Stimulated activated CD8-positive, alpha-beta memory T cell treated with anti-CD3 and anti-CD28 coated beads, Interleukin-7, amount 100 ng/mL, for 1 hour (primary cell): ENCODE data around the gene ATG10.
"Not testable (repeated sequence)": the region's sequence is repeated elsewhere in the genome, so short reads cannot be mapped to it uniquely, and the experiment has no call there.

Experiments used
- DNase-seq, 2 donors: peaks; one replicate each; pipeline ENCODE4 v3.0.0-alpha.2; 2020; ENCODE audit warnings: low read depth in 2 of 2

Gene ATG10

DNA sequence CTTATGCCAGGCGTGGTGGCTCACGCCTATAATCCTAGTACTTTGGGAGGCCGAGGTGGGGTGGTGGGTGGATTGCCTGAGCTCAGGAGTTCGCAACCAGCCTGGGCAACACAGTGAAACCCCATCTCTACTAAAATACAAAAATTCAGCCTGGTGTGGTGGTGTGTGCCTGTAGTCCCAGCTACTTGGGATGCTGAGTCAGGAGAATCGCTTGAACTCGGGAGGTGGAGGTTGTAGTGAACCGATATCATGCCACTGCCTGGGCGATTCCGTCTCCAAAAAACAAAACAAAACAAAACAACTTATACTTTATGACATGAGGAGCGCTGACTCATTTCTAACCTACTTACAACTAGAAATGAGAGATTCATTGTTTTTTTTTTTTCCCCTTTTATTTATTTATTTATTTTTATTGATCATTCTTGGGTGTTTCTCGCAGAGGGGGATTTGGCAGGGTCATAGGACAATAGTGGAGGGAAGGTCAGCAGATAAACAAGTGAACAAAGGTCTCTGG is 10.4 kb downstream of the ATG10 start:
- DNase-seq: not testable (repeated sequence)

DNA sequence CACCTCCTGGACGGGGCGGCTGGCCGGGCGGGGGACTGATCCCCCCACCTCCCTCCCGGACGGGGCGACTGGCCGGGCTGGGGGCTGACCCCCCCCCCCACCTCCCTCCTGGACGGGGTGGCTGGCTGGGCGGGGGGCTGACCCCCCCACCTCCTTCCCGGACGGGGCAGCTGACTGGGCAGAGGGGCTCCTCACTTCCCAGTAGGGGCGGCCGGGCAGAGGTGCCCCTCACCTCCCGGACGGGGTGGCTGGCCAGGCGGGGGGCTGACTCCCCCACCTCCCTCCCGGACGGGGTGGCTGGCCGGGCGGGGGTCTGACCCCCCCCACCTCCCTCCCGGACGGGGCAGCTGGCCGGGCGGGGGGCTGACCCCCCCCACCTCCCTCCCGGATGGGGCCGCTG is 11.3 kb downstream of the ATG10 start:
- DNase-seq: not testable (repeated sequence)

DNA sequence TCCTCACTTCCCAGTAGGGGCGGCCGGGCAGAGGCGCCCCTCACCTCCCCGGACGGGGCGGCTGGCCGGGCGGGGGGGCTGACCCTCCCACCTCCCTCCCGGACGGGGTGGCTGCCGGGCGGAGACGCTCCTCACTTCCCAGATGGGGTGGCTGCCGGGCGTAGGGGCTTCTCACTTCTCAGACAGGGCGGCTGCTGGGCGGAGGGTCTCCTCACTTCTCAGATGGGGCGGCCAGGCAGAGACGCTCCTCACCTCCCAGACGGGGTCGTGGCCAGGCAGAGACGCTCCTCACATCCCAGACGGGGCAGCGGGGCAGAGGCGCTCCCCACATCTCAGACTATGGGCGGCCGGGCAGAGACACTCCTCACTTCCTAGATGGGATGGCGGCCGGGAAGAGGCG is 11.7 kb downstream of the ATG10 start:
- DNase-seq: not testable (repeated sequence)

DNA sequence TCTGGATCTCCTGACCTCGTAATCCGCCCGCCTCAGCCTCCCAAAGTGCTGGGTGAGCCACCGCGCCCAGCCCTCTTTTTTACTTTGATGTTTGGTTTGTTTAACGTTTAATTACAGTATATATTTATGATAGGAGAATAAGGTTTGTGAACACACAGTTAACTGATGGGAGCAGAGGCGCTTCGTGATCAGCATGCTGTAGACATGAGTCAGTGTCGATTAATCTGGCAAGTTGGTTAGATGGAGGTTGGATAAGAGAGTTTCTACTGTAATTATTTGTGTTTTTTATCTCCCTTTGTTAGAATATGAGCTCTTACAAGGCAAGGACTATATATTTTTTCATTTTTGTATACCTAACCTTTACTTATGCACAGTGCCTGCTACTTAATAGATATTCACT is 14.3 kb downstream of the ATG10 start:
- no peak for DNase-seq

DNA sequence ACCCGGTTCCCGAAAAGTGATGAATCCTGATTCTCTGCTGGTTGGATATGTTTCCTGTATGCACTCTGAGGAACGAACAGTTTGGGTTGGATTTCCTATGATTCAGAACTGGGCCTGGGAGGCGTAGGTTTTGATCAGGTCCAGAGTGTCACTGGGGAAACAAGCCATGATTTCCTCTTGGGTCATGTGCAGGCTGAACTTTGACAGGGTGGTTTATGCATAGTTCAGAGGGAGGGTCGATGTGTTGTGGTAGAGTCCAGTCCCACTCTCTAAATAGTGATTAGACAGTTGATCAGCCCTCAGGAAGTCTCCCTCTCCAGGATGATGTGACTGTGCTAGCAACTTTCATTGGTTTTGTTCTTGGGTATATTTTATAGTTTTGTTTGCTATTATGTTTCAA is 17.4 kb downstream of the ATG10 start:
- no peak for DNase-seq

DNA sequence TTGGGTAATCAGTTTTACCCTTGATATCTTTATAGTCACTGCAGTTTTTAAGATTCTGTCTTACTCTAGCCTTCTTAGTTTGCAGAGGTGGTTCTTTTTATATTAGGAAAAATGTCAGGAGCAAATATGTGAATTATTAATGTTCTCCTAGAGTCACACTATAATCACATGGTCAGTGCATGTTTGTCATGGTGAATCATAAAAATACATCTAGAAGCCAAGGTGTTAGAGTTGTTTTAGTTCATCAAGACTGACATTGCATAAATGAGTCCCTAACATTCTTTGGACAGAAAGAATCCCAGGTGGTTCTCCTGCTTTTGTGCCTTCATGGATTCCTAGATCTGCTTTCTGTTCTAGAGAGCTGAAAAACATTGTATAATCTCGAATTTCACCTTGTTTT is 22.9 kb downstream of the ATG10 start:
- no peak for DNase-seq

DNA sequence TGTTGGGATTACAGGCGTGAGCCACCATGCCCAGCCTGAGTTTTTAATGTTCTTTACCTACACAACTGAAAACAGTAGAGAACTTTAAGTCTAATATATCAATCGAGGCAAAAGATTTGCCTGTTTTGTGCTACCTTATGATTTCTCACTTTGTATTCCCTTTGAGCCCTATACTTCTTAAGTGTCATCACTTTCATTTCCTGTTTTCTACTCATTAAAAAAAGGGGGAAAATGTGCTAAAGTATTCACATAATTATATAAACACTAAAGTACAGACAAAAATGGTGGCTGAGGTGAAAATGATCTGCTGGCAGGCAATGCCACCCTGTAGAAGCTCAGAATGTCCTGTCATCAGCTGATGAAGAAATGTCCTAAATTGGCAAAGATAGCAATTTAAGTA is 23.6 kb downstream of the ATG10 start:
- no peak for DNase-seq

DNA sequence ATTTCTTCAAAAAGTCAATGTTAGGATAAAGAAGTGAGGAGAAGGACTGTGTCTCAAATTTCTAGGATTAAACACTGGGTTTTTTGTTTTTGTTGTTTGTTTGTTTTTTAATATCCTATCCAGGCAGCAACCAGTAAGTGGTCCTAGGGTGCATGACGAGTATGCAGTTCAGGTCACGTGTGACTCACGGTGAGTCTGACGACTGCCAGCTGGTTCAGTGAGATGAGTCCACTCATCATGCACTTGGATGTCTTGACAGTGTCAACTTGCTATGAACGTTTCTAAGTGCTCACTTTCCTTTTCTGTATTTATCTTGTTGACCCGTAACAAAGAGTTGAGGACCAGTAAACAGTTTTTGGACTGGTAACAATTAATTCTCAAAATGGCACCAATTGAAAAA is 32.7 kb downstream of the ATG10 start:
- no peak for DNase-seq

DNA sequence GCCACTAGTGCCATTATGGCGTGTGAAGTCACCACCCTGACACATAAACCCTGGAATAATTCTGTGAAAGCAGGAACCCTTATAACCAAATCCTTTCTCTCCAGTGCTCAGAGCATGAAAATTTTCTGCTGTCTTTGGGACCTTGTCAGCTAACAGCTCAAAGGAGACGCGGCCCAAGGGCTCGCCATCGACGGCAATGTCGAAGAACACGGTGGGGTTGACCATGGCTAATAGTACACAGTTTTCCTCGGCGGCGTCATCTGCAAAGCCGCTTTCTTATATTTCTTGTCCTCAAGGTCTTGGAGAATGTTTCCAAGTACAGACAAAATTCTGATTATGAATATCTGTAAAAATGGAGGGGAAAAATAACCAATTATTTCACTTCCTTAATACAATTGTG is 38.0 kb downstream of the ATG10 start:
- not testable (repeated sequence) for DNase-seq

DNA sequence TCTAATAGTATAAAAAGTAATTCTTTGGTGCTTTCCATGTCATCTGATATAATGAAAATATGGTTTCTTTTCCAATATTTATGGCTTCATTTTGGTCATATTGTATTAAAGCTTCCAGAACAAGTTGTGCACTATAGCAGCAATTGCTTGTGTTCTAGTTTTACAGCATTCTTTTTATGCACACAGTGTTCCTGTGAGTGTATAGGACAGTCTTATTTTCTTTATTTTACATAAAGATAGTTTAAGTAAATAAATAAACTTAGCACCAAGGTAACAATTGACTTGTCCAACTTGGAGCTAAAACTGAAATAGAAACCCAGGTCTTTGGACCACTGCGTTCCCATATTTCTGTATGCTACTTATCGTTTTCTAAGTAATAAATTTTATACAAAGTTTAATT is 38.9 kb downstream of the ATG10 start:
- DNase-seq: no peak

DNA sequence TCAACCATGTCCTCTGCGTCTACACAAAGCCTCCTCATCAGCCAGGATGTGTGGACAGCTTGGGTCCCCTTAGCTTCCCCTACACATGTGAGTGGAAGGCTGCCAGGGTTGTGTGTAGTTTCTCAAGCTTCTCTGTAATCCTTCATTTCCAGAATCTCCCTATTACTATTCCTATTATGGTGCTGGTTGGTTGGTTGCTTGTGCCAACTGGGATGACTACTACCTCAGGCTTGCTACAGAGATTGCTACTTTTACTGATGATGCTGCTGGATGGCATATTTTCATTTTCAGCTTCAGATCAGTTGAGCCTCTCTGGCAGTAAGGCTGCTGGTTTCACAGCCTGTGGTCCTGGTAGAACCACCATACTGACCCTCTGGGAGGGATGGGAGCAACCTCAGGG is 39.9 kb downstream of the ATG10 start:
- no peak for DNase-seq

DNA sequence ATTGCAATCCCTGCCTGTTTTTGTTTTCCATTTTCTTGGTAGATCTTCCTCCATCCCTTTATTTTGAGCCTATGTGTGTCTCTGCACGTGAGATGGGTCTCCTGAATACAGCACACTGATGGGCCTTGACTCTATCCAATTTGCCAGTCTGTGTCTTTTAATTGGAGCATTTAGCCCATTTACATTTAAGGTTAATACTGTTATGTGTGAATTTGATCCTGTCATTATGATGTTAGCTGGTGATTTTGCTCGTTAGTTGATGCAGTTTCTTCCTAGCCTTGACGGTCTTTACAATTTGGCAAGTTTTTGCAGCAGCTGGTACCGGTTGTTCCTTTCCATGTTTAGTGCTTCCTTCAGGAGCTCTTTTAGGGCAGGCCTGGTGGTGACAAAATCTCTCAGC is 42.8 kb downstream of the ATG10 start:
- not testable (repeated sequence) for DNase-seq

DNA sequence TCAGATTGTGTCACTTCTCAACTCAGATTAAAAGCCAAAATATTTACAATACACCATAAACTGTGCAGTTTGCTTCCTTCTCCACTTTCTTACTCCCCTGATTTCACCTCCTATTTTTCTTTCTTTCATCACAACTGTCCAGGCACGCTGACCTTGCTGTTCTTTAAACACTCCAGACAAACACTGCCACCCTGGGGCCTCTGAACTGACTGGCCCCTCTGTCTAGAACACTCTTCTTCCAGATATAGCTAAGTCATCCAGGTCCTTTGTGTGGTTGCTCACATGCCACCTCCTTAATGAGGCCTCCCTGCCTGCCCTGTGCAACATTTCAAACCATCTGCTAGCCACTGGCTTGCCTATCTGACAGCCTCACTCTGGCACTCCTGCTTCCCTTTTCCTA is 46.6 kb downstream of the ATG10 start:
- no peak for DNase-seq

DNA sequence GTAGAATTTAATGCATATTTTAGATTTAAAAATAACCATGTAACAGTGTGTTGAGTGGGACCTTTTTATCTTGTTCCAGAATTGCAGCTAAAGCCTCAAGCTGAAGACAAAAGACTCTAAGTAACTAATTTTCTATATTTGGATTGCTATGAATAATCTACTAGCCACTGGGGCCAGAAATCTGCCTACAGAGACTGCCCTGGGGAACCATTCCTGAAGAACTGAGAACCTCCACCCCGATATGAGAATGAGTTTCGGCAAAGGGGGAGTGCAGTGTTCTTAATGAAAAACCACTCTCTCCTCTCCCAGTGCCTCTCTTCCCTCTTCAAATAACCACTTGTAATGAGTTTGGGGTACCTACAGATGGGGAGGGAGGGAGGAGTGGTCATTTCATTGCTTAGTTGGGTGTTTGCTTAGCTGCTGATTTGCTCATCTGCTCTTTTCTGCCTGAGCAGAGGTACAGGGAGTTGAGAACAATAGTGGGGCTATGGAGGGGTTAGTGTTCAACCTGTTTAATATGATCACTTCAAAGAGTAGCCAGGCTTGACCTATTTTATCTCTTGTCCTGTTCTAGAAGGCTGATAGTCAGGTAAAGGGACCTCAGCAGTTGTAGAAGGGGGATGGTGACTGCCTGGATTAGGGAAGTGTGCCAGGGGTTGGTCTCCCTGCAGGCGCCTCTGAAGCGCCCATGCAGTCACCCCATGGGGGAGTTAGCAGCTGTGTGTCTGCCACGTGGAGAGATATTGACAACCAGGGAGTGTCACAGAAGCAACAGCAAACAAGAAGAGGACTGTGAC is 47.7 kb downstream of the ATG10 start:
- DNase-seq: no peak

DNA sequence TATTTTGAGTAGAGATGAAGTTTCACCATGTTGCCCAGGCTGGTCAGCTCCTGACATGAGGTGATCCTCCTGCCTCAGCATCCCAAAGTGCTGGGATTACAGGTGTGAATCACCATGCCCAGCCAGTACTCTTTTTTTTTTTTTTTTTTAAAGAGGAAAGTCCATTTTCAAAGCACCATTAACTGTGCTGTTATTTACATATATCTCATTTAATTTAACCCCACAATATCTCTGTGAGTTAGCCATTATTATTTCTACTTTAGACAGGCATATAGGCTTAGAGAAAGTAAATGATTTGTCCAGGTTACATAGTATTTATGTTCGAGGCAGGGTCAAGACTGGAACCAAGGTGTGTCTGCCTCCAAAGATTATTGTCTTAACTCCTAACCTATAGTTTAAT is 50.7 kb downstream of the ATG10 start:
- no peak for DNase-seq

DNA sequence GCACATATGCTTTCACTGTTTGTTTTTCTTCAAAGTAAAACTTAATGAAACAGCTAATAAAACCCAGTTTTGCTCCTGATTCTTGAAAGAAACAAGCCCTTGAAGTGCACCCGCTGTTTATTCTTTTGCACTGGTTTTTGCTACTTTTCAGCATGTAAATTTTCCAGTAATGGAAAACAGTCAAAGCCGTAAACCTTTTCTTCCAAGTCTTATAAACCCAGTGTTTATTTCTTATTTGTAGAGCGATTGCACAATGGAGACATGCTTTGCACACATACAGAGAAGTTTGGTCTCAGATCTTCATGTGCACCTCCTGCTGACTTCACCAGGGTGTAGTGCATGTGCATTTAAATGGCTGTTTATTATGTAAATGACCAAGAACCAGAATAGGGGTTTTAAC is 51.8 kb downstream of the ATG10 start:
- DNase-seq: no peak

DNA sequence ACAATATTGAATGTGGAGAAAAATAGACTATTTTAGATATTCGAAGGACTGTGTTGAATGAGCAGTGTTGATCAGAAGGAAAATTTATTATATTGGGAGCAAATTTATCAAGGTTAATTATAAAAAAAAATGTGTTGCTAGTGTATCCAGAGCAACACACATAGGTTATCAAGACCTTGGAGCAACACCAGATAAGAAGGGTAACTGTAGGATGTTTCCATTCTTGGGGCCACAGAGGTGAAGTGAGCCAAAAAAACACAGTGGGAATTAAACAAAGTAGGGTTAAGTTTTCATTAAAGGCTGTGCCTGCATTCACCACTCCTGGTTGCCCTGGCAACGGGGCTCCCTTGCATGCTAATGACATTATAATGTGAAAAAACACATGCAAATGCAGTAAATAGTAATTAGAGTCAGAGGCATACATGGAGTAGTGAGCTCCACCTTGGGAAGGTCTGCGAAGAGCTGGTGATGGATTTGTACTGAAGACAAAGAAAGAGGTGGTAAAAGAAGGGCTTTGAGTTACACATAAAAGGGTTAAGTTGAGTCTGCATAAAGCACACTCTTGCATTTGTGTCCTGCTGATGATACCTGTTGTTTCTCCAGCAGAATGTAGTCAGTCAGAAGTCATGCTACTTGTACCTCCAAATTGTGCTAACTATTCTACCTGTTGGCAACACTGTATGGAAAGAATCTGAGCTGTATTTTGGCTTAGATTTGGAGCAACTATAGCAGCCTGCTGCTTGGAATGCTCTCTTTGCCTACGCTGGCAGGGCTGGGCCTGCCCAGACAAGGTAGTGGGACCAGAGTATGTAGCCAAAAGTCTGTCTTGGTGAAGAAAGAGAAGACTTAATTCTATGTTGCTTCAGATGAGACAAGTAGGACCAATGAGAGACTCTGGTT is 59.6 kb downstream of the ATG10 start:
- DNase-seq: no peak

DNA sequence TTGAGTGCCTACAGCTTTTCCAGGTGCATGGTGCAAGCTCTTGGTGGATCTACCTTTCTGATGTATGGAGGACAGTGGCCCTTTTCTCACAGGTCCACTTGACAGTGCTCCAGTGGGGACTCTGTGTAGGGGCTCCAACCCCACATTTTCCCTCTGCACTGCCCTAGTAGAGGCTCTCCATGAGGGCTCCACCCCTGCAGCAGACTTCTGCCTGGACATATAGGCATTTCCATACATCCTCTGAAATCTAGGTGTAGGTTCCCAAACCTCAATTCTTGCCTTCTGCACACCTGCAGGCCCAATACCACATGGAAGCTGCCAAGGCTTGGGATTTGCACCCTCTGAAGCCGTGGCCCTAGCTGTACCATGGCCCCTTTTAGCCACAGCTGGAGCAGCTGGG is 71.1 kb downstream of the ATG10 start:
- DNase-seq: not testable (repeated sequence)

DNA sequence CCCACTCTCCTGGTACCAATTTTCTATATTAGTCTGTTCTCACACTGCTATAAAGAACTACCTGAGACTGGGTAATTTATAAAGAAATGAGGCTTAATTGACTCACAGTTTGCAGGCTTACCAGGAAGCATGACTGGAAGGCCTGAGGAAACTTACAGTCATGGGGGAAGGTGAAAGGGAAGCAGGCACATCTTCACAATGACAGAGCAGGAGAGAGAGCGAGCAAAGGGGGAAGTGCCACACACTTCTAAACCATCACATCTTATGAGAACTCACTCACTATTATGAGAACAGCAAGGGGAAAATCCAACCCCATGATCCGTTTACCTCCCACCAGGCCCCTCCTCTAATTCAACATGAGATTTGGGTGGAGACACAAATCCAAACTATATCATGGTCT is 72.2 kb downstream of the ATG10 start:
- DNase-seq: no peak

DNA sequence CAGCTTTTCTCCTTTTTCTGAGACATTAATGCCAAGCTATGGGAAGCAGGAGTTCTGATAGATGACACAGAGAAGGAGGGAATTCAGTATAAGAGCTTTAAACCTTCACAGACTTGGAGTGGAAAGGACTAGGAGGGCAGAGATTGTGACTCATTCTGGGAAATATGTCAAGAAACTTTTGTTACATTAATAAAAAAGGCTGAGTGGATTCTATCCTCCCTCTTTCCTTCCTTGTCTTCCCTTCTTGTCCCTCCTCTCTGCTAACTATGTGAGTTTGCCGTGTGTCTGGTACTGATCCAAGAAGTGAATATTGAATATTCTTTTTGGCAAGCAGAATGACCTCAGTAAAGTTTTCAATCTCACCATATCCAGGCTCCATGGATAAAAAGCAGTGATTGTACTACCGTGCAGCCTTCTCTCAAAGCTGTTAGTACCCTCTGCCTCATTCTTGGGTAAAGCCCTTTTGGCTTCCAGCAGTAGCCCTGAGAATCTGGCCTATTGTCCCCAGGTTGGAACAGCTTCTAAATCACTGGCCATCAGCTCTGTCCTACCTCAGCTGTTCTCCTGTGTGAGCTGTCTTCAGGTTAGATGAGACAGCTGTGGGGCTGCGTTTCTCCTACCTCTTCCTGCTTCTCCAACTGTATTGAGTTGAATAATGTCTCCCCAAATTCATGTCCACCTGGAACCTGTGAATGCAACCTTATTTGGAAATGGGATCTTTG is 73.9 kb downstream of the ATG10 start:
- DNase-seq: no peak

DNA sequence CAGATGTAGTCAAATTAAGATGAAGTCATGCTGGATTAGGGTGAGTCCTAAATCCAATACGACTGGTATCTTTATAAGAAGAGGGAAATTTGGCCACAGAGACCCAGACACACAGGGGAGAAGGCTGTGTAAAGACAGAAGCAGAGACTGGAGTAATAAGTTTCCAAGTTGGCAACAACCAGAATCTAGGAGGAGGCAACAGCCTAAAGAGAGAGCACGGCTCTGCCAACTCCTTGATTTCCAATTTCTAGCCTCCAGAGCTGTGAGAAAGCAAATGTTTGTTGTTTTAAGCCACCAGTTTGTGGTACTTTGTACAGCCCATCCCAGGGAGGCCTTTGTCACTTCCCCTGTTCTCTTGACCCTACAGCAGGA is 74.4 kb downstream of the ATG10 start:
- no peak for DNase-seq

DNA sequence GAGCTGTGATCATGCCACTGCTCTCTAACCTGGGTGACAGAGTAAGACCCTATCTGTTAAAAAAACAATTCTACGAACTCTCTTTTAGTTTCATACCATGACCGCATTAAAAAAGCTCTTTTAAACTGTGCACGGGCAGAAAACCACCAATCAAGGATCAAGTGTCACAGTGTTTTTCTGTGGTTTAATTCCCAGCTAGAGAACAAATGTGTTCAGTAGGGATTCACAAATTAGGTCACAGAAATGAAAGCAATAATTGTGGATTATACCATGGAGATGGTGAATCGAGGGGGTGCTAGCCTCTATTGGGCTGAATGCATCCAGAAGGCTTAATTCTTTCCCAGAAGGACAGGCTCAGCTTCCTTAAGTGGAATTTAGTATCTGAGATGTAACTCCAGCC is 79.1 kb downstream of the ATG10 start:
- DNase-seq: no peak
